Astrocyte (in vitro differentiated cells and primary cell): ENCODE results near the gene NOS1AP. TPM values are rescaled to one million over a fixed set of nuclear protein-coding genes. Genes with fewer than 3 reads are reported as not detected.
"Not testable (repeated sequence)": the region's sequence is repeated elsewhere in the genome, so short reads cannot be mapped to it uniquely, and the experiment has no call there.

Experiments
- DNase-seq: peaks from one replicate; pipeline ENCODE4 v3.0.0-alpha.2; 2010; ENCODE audit warnings: low read depth
- FAIRE-seq: peaks from 2 replicates; lab custom pipeline; 2011; peaks lifted over from hg19 to GRCh38; lab: Jason Lieb, UNC
- H2AFZ ChIP-seq: 2 replicates; pipeline ENCODE4 v1.6.0; 2012; ENCODE audit warnings: low read depth, low read length, inconsistent platforms
- H3K27ac ChIP-seq: 2 replicates; pipeline ENCODE4 v1.5.1; 2011; ENCODE audit warnings: low read depth, low read length, inconsistent platforms
- H3K27me3 ChIP-seq: 2 replicates; pipeline ENCODE4 v1.6.0; 2011; ENCODE audit warnings: low read length, inconsistent platforms; ENCODE audit not compliant: insufficient read depth
- H3K36me3 ChIP-seq: 2 replicates; pipeline ENCODE4 v1.5.1; 2011; ENCODE audit warnings: low read length, inconsistent platforms; ENCODE audit not compliant: insufficient read depth
- H3K4me1 ChIP-seq: 2 replicates; pipeline ENCODE4 v1.5.1; 2011; ENCODE audit warnings: low read length, inconsistent platforms; ENCODE audit not compliant: insufficient read depth
- H3K4me2 ChIP-seq: 2 replicates; pipeline ENCODE4 v1.6.0; 2012; ENCODE audit warnings: low read length, inconsistent platforms
- H3K4me3 ChIP-seq: 2 replicates; pipeline ENCODE4 v1.5.1; 2011; ENCODE audit warnings: low read depth, mild to moderate bottlenecking, low read length, inconsistent platforms; ENCODE audit not compliant: insufficient read depth
- H3K79me2 ChIP-seq: 2 replicates; pipeline ENCODE4 v1.6.0; 2012; ENCODE audit warnings: mild to moderate bottlenecking, low read length, inconsistent platforms; ENCODE audit not compliant: insufficient read depth
- H3K9ac ChIP-seq: 2 replicates; pipeline ENCODE4 v1.6.0; 2012; ENCODE audit warnings: mild to moderate bottlenecking, low read length, inconsistent platforms
- H3K9me3 ChIP-seq: 2 replicates; pipeline ENCODE4 v1.5.1; 2012; ENCODE audit warnings: low read depth, mild to moderate bottlenecking, low read length, inconsistent platforms; ENCODE audit not compliant: insufficient read depth
- H4K20me1 ChIP-seq: 2 replicates; pipeline ENCODE4 v1.6.0; 2012; ENCODE audit warnings: low read length, inconsistent platforms; ENCODE audit not compliant: insufficient read depth
- H3K27ac Mint-ChIP-seq: one replicate; pipeline ENCODE4 v1.8.0; 2021; ENCODE audit warnings: mild to moderate bottlenecking, mixed read lengths; ENCODE audit not compliant: unreplicated experiment
- H3K27me3 Mint-ChIP-seq: one replicate; pipeline ENCODE4 v1.8.0; 2021; ENCODE audit warnings: low read depth, mixed read lengths; ENCODE audit not compliant: unreplicated experiment
- H3K36me3 Mint-ChIP-seq: one replicate; pipeline ENCODE4 v1.8.0; 2021; ENCODE audit warnings: low read depth, mixed read lengths; ENCODE audit not compliant: unreplicated experiment
- H3K4me1 Mint-ChIP-seq: one replicate; pipeline ENCODE4 v1.8.0; 2021; ENCODE audit warnings: low read depth, mixed read lengths; ENCODE audit not compliant: unreplicated experiment
- H3K4me3 Mint-ChIP-seq: one replicate; pipeline ENCODE4 v1.8.0; 2021; ENCODE audit warnings: mild to moderate bottlenecking, moderate library complexity, mixed read lengths; ENCODE audit not compliant: unreplicated experiment
- H3K9me3 Mint-ChIP-seq: one replicate; pipeline ENCODE4 v1.8.0; 2021; ENCODE audit warnings: mild to moderate bottlenecking, mixed read lengths; ENCODE audit not compliant: unreplicated experiment
- CTCF ChIP-seq: IDR thresholded peaks from 2 replicates; pipeline ENCODE4 v1.5.1; 2011; ENCODE audit warnings: low read depth, mild to moderate bottlenecking, inconsistent platforms, low read length, moderate library complexity; ENCODE audit not compliant: insufficient read depth
- EZH2 ChIP-seq: IDR thresholded peaks from 2 replicates; pipeline ENCODE4 v1.6.1; 2012; ENCODE audit warnings: mild to moderate bottlenecking, low read length, inconsistent platforms; ENCODE audit not compliant: insufficient read depth
- total RNA-seq: library from RNA; stranded (reverse); gene quantifications from 2 replicates; pipeline ENCODE4 v1.2.1, GENCODE V29; 2021

Gene NOS1AP
- total RNA-seq, 1 donor from 2014 or later = 1.2 TPM

GRCh38 chr1:162174027-162174426 lies 104.5 kb downstream of the NOS1AP start:
- H3K27me3 ChIP-seq, H3K27ac Mint-ChIP-seq, H3K27ac ChIP-seq, H3K27me3 Mint-ChIP-seq, H3K9ac ChIP-seq, FAIRE-seq, H3K4me3 ChIP-seq, H3K36me3 Mint-ChIP-seq, H3K9me3 ChIP-seq, H2AFZ ChIP-seq, H3K4me3 Mint-ChIP-seq, H3K9me3 Mint-ChIP-seq, DNase-seq, H3K4me1 ChIP-seq, H3K36me3 ChIP-seq, H4K20me1 ChIP-seq, H3K4me2 ChIP-seq, H3K79me2 ChIP-seq: not testable (repeated sequence)
- peaks cover 23% of the 10 kb centered on the region for H3K4me1 Mint-ChIP-seq

- Histone ChIP-seq H2AFZ (no peak overlapping the region), H3K27me3 (no peaks in the 10 kb centered on the region), H3K9me3 (no peaks in the 10 kb centered on the region), H3K79me2 (no peaks in the 10 kb centered on the region), H4K20me1 (no peaks in the 10 kb centered on the region), H3K4me1 (no peaks in the 10 kb centered on the region), H3K4me3 (no peak overlapping the region), H3K27ac (no peak overlapping the region), H3K9ac (no peak overlapping the region), H3K36me3 (no peaks in the 10 kb centered on the region), H3K4me2 (no peak overlapping the region)
- Mint-ChIP-seq H3K4me1 (peaks cover 22% of the 10 kb centered on the region), H3K9me3 (no peaks in the 10 kb centered on the region), H3K36me3 (no peaks in the 10 kb centered on the region), H3K27ac (no peak overlapping the region), H3K4me3 (no peak overlapping the region), H3K27me3 (no peaks in the 10 kb centered on the region)
- DNase-seq (no peak), FAIRE-seq (no peak)
- TF ChIP-seq EZH2 (no peak), CTCF (no peak)
Observed at GRCh38 chr1:162175379-162176081, 106.0 kb downstream of the NOS1AP start.

GRCh38 chr1:162177126-162177525 lies 107.6 kb downstream of the NOS1AP start:
- no peak overlapping the region for H3K27ac Mint-ChIP-seq
- DNase-seq = peak; percentile 21
- no peak for FAIRE-seq

More at GRCh38 chr1:162177126-162177525, 107.6 kb downstream of the NOS1AP start:
- H3K4me1 Mint-ChIP-seq = peaks cover 16% of the 10 kb centered on the region
- Histone ChIP-seq H3K36me3 (no peaks in the 10 kb centered on the region), H4K20me1 (no peaks in the 10 kb centered on the region), H3K9ac (no peak overlapping the region), H3K4me3 (no peak overlapping the region), H2AFZ (no peak overlapping the region), H3K9me3 (no peaks in the 10 kb centered on the region), H3K4me1 (no peaks in the 10 kb centered on the region), H3K27ac (no peak overlapping the region), H3K79me2 (no peaks in the 10 kb centered on the region), H3K27me3 (no peaks in the 10 kb centered on the region), H3K4me2 (no peak overlapping the region)
- TF ChIP-seq CTCF (no peak), EZH2 (no peak)
- H3K27me3 Mint-ChIP-seq = no peaks in the 10 kb centered on the region
- no peaks in the 10 kb centered on the region for H3K9me3 Mint-ChIP-seq
- no peaks in the 10 kb centered on the region for H3K36me3 Mint-ChIP-seq
- no peak overlapping the region for H3K4me3 Mint-ChIP-seq
